ENCODE results near the gene CMC4. TPM values are rescaled to one million over a fixed set of nuclear protein-coding genes. Genes with fewer than 3 reads are reported as not detected.

The CMC4 gene
- total RNA-seq (2022; extraction: Qiagen RNA extraction): 13.7 to 18.2 TPM (median 15.8 TPM) in 5 replicates

DNA sequence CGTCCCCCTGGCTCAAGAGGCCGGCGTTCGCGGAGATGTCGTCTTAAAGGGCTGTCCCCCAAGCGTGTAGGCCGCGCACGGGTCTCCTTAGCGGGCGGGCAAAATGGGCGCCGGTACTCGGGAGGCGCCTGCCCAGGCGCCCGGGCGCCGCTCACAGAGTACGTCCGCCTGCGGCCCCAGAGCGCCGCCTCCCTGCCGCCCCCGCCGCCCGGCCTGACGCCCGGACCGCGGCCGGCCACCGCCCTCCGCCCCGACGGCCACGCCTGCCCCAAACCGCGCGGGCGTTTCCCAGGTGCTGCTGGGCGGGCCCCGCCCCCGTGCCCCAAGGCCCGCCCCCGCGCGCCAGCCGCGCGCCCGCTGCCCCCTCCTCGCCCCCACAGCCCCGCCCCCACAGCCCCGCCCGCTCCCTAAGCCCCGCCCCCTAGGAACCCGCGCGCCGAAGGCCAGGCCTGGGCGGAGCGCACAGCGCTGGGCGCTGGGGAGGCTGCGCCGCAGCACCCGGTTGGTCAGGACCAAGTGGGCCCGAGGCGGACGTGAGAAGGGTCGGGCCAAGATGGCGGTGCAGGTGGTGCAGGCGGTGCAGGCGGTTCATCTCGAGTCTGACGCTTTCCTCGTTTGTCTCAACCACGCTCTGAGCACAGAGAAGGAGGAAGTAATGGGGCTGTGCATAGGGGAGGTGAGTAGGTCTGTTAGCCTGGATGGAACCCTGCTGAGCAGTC lies at the start of gene CMC4, which contains the start of the genes BRCC3 and MTCP1:
Gene CMC4, minus strand, starts transcription at position 162 of the 719 bp plus-strand sequence. CDS start 7,113 bp downstream, outside the sequence.
Gene BRCC3, plus strand, starts transcription at position 534 of the 719 bp plus-strand sequence. Its CDS starts 20 bp downstream, at position 554.
Gene MTCP1, minus strand, starts transcription at position 162 of the 719 bp plus-strand sequence. CDS start 5,126 bp downstream, outside the sequence.

GRCh38 chrX:155026727-155027508 lies 44.0 kb downstream of the CMC4 start, which contains the start of gene FUNDC2:
FUNDC2 (plus strand) TSS chrX:155026844; CDS start chrX:155026939, 95 bp downstream.

GRCh38 chrX:155022585-155022984 lies 48.4 kb downstream of the CMC4 start, which contains the start of gene F8:
F8 (minus strand) TSS chrX:155022723; CDS start chrX:155022552, 171 bp downstream.

Other genes with a start within 250 kb of the CMC4 start
- gene SMIM9, start 236.5 kb downstream of the CMC4 start, total RNA-seq (2022; extraction: Qiagen RNA extraction): not detected in 5 replicates
- 57.2 to 105 TPM (median 93.5 TPM) in 5 replicates for gene F8A1, start 184.8 kb downstream of the CMC4 start, total RNA-seq (2022; extraction: Qiagen RNA extraction)
- 3.6 to 4.6 TPM (median 4.1 TPM) in 5 replicates for gene F8, start 48.4 kb downstream of the CMC4 start, total RNA-seq (2022; extraction: Qiagen RNA extraction)
- 92.3 to 125 TPM (median 119 TPM) in 5 replicates for gene FUNDC2, start 44.3 kb downstream of the CMC4 start, total RNA-seq (2022; extraction: Qiagen RNA extraction)
- 14.5 to 22.0 TPM (median 17.3 TPM) in 5 replicates for gene MTCP1, start within 50 bp of the CMC4 start, total RNA-seq (2022; extraction: Qiagen RNA extraction)
- gene BRCC3, start 372 bp upstream of the CMC4 start, total RNA-seq (2022; extraction: Qiagen RNA extraction): 22.1 to 28.6 TPM (median 25.2 TPM) in 5 replicates
- 45.0 to 61.2 TPM (median 47.4 TPM) in 5 replicates for gene VBP1, start 145.3 kb upstream of the CMC4 start, total RNA-seq (2022; extraction: Qiagen RNA extraction)
- 0.63 to 0.80 TPM (median 0.75 TPM) in 5 replicates for gene RAB39B, start 193.4 kb upstream of the CMC4 start, total RNA-seq (2022; extraction: Qiagen RNA extraction)

Data from A549 treated with AZD2906 at 1 μM for 4 hours (cell line).